Peyer's patch (tissue), 4 donors: ENCODE data around the gene ADNP2. TPM values are rescaled to one million over a fixed set of nuclear protein-coding genes. Genes with fewer than 3 reads are reported as not detected.

Experiments
- DNase-seq, 3 donors: peaks; one replicate each; pipeline ENCODE4 v3.0.0-alpha.2; 2017 to 2019
- H3K27ac ChIP-seq, 4 donors: fragments of 200-600 bp; sonication (generic); one replicate each; pipeline ENCODE4 v1.5.1; 2016 to 2019
- H3K27me3 ChIP-seq, 2 donors: fragments of 200-600 bp; sonication (generic); one replicate each; pipeline ENCODE4 v1.5.1; 2019
- H3K36me3 ChIP-seq, 3 donors: fragments of 200-600 bp; sonication (generic); one replicate each; pipeline ENCODE4 v1.5.1; 2016 to 2019
- H3K4me1 ChIP-seq, 4 donors: fragments of 200-600 bp; sonication (generic); one replicate each; pipeline ENCODE4 v1.5.1; 2016 to 2019
- H3K4me3 ChIP-seq, 4 donors: fragments of 200-600 bp; sonication (generic); 1 replicate in 3 of 4; 2 replicates in 1 of 4; pipeline ENCODE4 v1.5.1; 2016 to 2019; ENCODE audit warnings: mild to moderate bottlenecking in 1 of 4
- H3K9me3 ChIP-seq, 4 donors: fragments of 200-600 bp; sonication (generic); one replicate each; pipeline ENCODE4 v1.5.1; 2016 to 2019; ENCODE audit warnings: mild to moderate bottlenecking in 1 of 4
- POLR2A ChIP-seq, 2 donors: fragments of 450-650 bp; IDR thresholded peaks; one replicate each; pipeline ENCODE4 v1.5.1; 2017; ENCODE audit warnings: antibody characterized with exemption in 2 of 2, mild to moderate bottlenecking in 2 of 2, moderate library complexity in 2 of 2
- total RNA-seq, 4 donors: library from RNA; depleted of rRNA; stranded (reverse); fragments of >200 nt; gene quantifications; one replicate each; pipeline ENCODE4 v1.1.0, GENCODE V29; 2016
- TF ChIP-seq, protein P1 (sequence below), 6 experiments: fragments of 450-650 bp in 4 of 6; fragments of 200-600 bp in 2 of 6; sonication (generic) in 1 of 6; IDR thresholded peaks; one replicate each; pipeline ENCODE4 v1.5.1; 2017 to 2019; ENCODE audit warnings: antibody characterized with exemption in 6 of 6, mild to moderate bottlenecking in 3 of 6, moderate library complexity in 1 of 6

ADNP2 gene
- total RNA-seq, 4 donors from 2014 or later = 18.9 to 26.7 (median 24.0) TPM

DNA sequence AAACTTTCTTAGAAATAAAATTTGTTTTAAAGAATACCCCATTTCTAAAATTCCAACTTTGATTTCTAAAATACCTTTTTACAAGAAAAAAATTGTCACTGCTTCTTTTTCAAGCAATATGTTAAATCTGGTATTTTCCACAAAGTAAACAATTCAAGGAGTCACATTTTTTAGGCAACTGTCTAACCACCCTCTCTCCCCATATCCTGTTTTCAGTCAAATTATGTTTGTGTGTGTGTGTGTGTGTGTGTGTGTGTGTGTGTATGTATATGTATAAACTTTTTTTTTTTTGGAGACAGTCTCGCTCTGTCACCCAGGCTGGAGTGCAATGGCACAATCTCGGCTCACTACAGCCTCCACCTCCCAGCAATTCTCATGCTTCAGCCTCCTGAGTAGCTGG, 59.3 kb downstream of the ADNP2 start:
- Histone ChIP-seq H3K4me3 (no peak overlapping the region), H3K4me1 (no peaks in the 10 kb centered on the region)
- no peak for TF ChIP-seq POLR2A (IDR thresholded peaks at IDR 0.05)
- TF ChIP-seq, protein P1, sequence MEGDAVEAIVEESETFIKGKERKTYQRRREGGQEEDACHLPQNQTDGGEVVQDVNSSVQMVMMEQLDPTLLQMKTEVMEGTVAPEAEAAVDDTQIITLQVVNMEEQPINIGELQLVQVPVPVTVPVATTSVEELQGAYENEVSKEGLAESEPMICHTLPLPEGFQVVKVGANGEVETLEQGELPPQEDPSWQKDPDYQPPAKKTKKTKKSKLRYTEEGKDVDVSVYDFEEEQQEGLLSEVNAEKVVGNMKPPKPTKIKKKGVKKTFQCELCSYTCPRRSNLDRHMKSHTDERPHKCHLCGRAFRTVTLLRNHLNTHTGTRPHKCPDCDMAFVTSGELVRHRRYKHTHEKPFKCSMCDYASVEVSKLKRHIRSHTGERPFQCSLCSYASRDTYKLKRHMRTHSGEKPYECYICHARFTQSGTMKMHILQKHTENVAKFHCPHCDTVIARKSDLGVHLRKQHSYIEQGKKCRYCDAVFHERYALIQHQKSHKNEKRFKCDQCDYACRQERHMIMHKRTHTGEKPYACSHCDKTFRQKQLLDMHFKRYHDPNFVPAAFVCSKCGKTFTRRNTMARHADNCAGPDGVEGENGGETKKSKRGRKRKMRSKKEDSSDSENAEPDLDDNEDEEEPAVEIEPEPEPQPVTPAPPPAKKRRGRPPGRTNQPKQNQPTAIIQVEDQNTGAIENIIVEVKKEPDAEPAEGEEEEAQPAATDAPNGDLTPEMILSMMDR (IDR thresholded peaks at IDR 0.05) = no peak

DNA sequence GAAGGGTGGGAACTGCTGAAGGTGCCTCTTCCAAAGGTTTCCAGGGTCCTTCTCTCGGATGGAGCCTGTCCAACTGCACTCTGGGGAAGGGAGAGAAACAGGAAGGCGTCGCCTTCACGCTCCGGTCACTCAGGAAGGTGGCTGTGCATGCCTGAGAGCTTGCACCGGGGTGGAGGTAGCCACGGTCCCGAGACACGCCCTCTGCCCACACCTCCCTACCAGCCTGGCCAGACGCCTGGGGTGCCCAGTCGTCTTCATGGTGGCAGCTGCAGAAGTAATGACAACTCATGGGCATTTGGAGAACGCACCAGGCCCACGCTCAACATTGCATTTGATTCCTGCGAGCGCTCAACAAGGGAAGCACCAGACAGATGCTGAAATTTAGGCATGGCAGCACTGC, 59.9 kb downstream of the ADNP2 start:
- no peak for TF ChIP-seq POLR2A (IDR thresholded peaks at IDR 0.05)
- TF ChIP-seq, protein P1 (IDR thresholded peaks at IDR 0.05) = no peak
- Histone ChIP-seq H3K9me3 (peaks cover 0 to 3% (median 0%) of the 10 kb centered on the region in 4 donors), H3K4me1 (no peaks in the 10 kb centered on the region), H3K27me3 (no peaks in the 10 kb centered on the region), H3K36me3 (no peaks in the 10 kb centered on the region), H3K27ac (no peak overlapping the region), H3K4me3 (no peak overlapping the region)
- peak in 1 of 3 donors; percentile 25 for DNase-seq

More for the DNA sequence above, 59.3 kb downstream of the ADNP2 start:
- H3K27ac ChIP-seq = no peak overlapping the region
- no peaks in the 10 kb centered on the region for H3K36me3 ChIP-seq
- H3K27me3 ChIP-seq = no peaks in the 10 kb centered on the region
- H3K9me3 ChIP-seq = peaks cover 0 to 4% (median 0%) of the 10 kb centered on the region in 4 donors
- no peak for DNase-seq

DNA sequence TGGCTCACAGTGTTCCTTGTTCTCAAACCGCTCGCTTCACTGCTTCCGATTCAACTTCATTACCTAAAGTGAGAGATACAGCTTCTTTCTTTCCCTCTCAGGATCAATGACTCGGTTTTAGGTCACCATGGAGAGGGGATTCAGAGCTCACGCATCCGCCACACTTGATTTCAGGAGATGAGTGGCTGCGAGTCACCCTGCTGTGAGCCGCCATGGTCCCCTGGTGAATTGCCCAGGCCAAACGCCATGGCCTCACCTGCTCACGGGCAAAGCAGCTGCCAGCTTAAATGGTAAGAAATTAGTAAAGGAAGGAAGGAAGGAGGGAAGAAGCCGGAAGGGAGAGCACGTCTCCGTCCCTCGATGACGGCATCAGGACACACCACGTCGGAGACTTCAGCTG, 60.5 kb downstream of the ADNP2 start:
- DNase-seq = no peak
- no peaks in the 10 kb centered on the region for H3K27me3 ChIP-seq

DNA sequence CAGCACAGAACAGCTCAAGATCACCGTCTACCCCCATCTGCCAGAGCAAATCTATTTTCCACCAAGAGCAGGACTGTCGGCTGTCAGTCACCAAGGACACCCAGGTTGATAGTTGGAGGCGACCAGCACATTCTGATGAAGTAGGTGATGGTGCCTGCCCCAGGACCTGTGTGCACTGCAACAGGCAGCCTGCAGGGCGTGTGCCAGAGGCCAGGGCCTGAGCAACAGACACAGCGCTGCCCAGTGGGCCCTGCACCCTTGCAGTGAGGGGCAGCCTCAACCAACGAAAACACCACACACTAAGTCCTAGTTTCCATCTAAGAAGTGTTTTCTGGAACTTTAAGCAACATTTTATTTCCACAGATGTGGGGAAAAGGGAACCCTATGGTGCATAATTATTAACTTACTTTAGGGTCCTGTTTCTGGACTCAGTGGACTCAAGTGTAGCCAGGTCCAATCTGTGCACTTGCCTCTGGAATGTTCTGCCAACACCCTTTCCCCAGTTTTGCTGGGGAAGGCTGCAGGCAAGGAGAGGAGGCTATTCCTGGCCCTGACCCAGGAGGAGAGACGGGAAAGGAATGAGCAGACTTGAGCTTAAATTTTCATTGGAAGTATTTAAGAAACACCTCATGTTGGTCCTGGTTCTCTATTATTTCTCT, 61.5 kb downstream of the ADNP2 start:
- DNase-seq = peak in 1 of 3 donors; percentile 23
- H3K9me3 ChIP-seq = no peaks in the 10 kb centered on the region
- H3K36me3 ChIP-seq = no peaks in the 10 kb centered on the region
- H3K27ac ChIP-seq = no peak overlapping the region
- H3K27me3 ChIP-seq = no peaks in the 10 kb centered on the region
- no peaks in the 10 kb centered on the region for H3K4me1 ChIP-seq
- peak overlapping the region in 1 of 4 donors; percentile 13 for H3K4me3 ChIP-seq
- TF ChIP-seq, protein P1 (IDR thresholded peaks at IDR 0.05) = no peak
- no peak for TF ChIP-seq POLR2A (IDR thresholded peaks at IDR 0.05)

More for the DNA sequence above, 60.5 kb downstream of the ADNP2 start:
- H3K36me3 ChIP-seq = no peaks in the 10 kb centered on the region
- H3K9me3 ChIP-seq = no peaks in the 10 kb centered on the region
- H3K4me3 ChIP-seq = no peak overlapping the region
- no peak overlapping the region for H3K27ac ChIP-seq
- TF ChIP-seq, protein P1 (IDR thresholded peaks at IDR 0.05) = no peak
- TF ChIP-seq POLR2A (IDR thresholded peaks at IDR 0.05) = no peak
- H3K4me1 ChIP-seq = no peaks in the 10 kb centered on the region

DNA sequence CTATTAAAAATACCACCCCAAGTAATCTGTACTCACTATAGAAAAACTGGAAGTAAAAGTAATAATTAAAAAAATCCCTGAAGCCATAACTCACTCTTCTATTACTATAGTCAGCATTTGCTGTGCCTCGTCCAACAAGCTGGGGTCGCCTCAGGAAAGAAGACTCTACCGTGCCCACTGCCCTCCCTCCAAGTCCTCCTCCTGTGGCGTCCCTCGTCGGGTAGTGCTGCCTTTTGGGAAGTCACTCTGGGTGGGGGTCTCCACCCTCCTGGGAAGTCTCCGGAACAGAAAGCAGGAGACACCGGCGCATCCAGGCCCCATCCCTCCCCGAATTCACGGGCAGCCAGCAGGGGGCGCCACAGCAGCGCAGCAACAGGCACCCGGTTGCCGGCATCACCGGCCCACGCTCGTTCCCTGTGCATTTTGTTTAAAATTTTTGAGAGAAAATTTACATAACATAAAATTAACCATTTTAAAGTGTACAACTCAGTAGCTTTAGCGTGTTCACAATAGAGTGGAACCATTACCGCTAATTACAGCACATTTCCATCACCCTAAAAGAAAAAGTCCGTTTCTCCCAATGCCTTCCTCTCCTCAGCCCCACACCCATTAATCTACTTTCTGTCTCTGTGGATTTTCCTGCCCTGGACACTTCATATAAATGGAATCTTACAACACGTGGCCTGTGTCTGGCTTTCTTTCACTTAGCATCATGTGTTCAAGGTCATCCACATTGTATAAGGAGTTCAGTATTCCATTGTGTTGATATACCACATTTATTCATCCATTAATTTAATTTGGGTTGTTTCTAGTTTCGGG, 62.2 kb downstream of the ADNP2 start:
- Histone ChIP-seq H3K4me3 (peak overlapping the region in 2 of 4 donors; percentile 13 to 27), H3K4me1 (no peaks in the 10 kb centered on the region), H3K27ac (no peak overlapping the region), H3K36me3 (no peaks in the 10 kb centered on the region), H3K9me3 (no peaks in the 10 kb centered on the region), H3K27me3 (no peaks in the 10 kb centered on the region)
- TF ChIP-seq, protein P1 (IDR thresholded peaks at IDR 0.05) = peak; percentile 9 to 61 (median 58)
- TF ChIP-seq POLR2A (IDR thresholded peaks at IDR 0.05) = no peak
- peak in 2 of 3 donors; percentile 65 to 66 for DNase-seq
